IMR-90 (cell line): ENCODE results near the gene COL25A1. TPM values are rescaled to one million over a fixed set of nuclear protein-coding genes. Genes with fewer than 3 reads are reported as not detected.

Experiments used
- ATAC-seq: fragments of 200-7000 bp; cut with Tn5 transposase; 2 replicates; pipeline ENCODE4 v1.9.1; 2020; ENCODE audit warnings: low read depth, mild to moderate bottlenecking, moderate library complexity
- BruUV-seq: library from RNA; stranded (reverse); fragments of 400-500 nt; replicated peaks from 2 replicates; lab custom pipeline; 2021; lab: Mats Ljungman, UMichigan
- CTCF ChIA-PET: fragments of 300-600 bp; formaldehyde crosslinking; extraction: SDS; loops from one replicate; lab custom pipeline; 2021; ENCODE audit warnings: antibody characterized with exemption; lab: Yijun Ruan, JAX
- POLR2A ChIA-PET: fragments of 300-600 bp; sonication (Branson Sonifier 250); formaldehyde crosslinking; loops from one replicate; lab custom pipeline; 2022; ENCODE audit warnings: antibody characterized with exemption; ENCODE audit not compliant: unreplicated experiment; lab: Charles Lee
- DNase-seq: peaks from one replicate; pipeline ENCODE4 v3.0.0; 2013
- H2AFZ ChIP-seq: replicated peaks from 2 replicates; pipeline ENCODE3; 2013; ENCODE audit warnings: low read length, mild to moderate bottlenecking; ENCODE audit not compliant: poor library complexity
- H2AK5ac ChIP-seq: 2 replicates; pipeline ENCODE4 v1.6.1; 2013; ENCODE audit warnings: low read depth, low read length, inconsistent platforms
- H2AK9ac ChIP-seq: replicated peaks from 2 replicates; pipeline ENCODE3; 2013; ENCODE audit warnings: mild to moderate bottlenecking, low read depth, low read length, moderate library complexity; ENCODE audit not compliant: poor library complexity
- H2BK120ac ChIP-seq: 2 replicates; pipeline ENCODE4 v1.6.1; 2013; ENCODE audit warnings: low read depth, low read length, inconsistent platforms
- H2BK15ac ChIP-seq: 3 replicates; pipeline ENCODE4 v1.6.1; 2013; ENCODE audit warnings: low read depth, low read length, inconsistent platforms
- H2BK20ac ChIP-seq: 2 replicates; pipeline ENCODE4 v1.6.1; 2013; ENCODE audit warnings: low read depth, mild to moderate bottlenecking, inconsistent platforms, low read length, moderate library complexity
- H2BK5ac ChIP-seq: 2 replicates; pipeline ENCODE4 v1.6.1; 2013; ENCODE audit warnings: mild to moderate bottlenecking, low read depth, low read length, inconsistent platforms; ENCODE audit not compliant: poor library complexity, severe bottlenecking
- H3K14ac ChIP-seq: replicated peaks from 2 replicates; pipeline ENCODE4 v1.6.1; 2013; ENCODE audit warnings: low read depth, low read length, inconsistent platforms
- H3K18ac ChIP-seq: 2 replicates; pipeline ENCODE4 v1.6.1; 2013; ENCODE audit warnings: low read depth, low read length, control low read depth
- H3K23ac ChIP-seq: 2 replicates; pipeline ENCODE4 v1.6.1; 2013; ENCODE audit warnings: low read depth, low read length, inconsistent platforms
- H3K27ac ChIP-seq: 2 replicates; pipeline ENCODE4 v1.5.1; 2013; ENCODE audit warnings: mild to moderate bottlenecking, control low read depth, low read length; ENCODE audit not compliant: insufficient read depth
- H3K27me3 ChIP-seq: 2 replicates; pipeline ENCODE4 v1.6.1; 2013; ENCODE audit warnings: low read length; ENCODE audit not compliant: control insufficient read depth, insufficient read depth
- H3K36me3 ChIP-seq: 2 replicates; pipeline ENCODE4 v1.6.1; 2013; ENCODE audit warnings: low read length, mixed read lengths; ENCODE audit not compliant: control insufficient read depth, insufficient read depth
- H3K4ac ChIP-seq: 2 replicates; pipeline ENCODE4 v1.6.1; 2013; ENCODE audit warnings: low read depth, low read length, inconsistent platforms
- H3K4me1 ChIP-seq: 2 replicates; pipeline ENCODE4 v1.6.1; 2013; ENCODE audit warnings: low read length, mixed read lengths; ENCODE audit not compliant: control insufficient read depth, insufficient read depth
- H3K4me2 ChIP-seq: 2 replicates; pipeline ENCODE4 v1.6.1; 2013; ENCODE audit warnings: low read depth, mild to moderate bottlenecking, control low read depth, low read length, moderate library complexity
- H3K4me3 ChIP-seq: 2 replicates; pipeline ENCODE4 v1.5.1; 2013; ENCODE audit warnings: low read depth, mild to moderate bottlenecking, control low read depth, low read length, moderate library complexity; ENCODE audit not compliant: insufficient read depth
- H3K56ac ChIP-seq: 2 replicates; pipeline ENCODE4 v1.6.1; 2013; ENCODE audit warnings: low read length, inconsistent platforms; ENCODE audit not compliant: insufficient read depth; ENCODE audit errors: extremely low read depth
- H3K79me1 ChIP-seq, 2 experiments: 2 replicates each; pipeline ENCODE4 v1.6.1; 2013; ENCODE audit warnings: low read length in 2 of 2, inconsistent platforms in 1 of 2, low read depth in 1 of 2
- H3K9ac ChIP-seq: 2 replicates; pipeline ENCODE4 v1.6.1; 2013; ENCODE audit warnings: low read depth, low read length, control low read depth
- H3K9me1 ChIP-seq: 2 replicates; pipeline ENCODE4 v1.6.1; 2013; ENCODE audit warnings: low read length, inconsistent platforms; ENCODE audit not compliant: insufficient read depth
- H3K9me3 ChIP-seq: 2 replicates; pipeline ENCODE4 v1.6.1; 2013; ENCODE audit warnings: low read length; ENCODE audit not compliant: control insufficient read depth, insufficient read depth
- H4K20me1 ChIP-seq: 2 replicates; pipeline ENCODE4 v1.6.1; 2013; ENCODE audit warnings: low read length, inconsistent platforms; ENCODE audit not compliant: insufficient read depth
- H4K5ac ChIP-seq: 2 replicates; pipeline ENCODE4 v1.6.1; 2013; ENCODE audit warnings: mild to moderate bottlenecking, low read depth, low read length, control low read depth
- H4K8ac ChIP-seq, 2 experiments: 2 replicates each; pipeline ENCODE4 v1.6.1; 2013; ENCODE audit warnings: low read depth in 2 of 2, low read length in 2 of 2, control low read depth in 1 of 2, inconsistent platforms in 1 of 2
- H4K91ac ChIP-seq: 2 replicates; pipeline ENCODE4 v1.6.1; 2013; ENCODE audit warnings: low read depth, low read length, inconsistent platforms; ENCODE audit not compliant: insufficient read depth
- CEBPB ChIP-seq: IDR thresholded peaks from 2 replicates; pipeline ENCODE4 v1.6.1; 2012; ENCODE audit warnings: low read depth, low read length, improper control_type of control experiment
- WGBS, 2 experiments: methylation state at CpG; one replicate each; pipeline versions ENCODE4 v1.1.5 to v1.1.7; 2013; ENCODE audit warnings: missing lambda C conversion rate in 2 of 2; ENCODE audit not compliant: insufficient read length in 1 of 2; ENCODE audit errors: extremely low coverage in 2 of 2; 5-methylcytosine and 5-hydroxymethylcytosine counted together
- dilution Hi-C: fragments of 300-500 bp; cut with HindIII; formaldehyde crosslinking; loops from one replicate; pipeline ENCODE4 v1.14.3; 2018; ENCODE audit warnings: low sequenced_read_pairs; ENCODE audit not compliant: unreplicated experiment
- in situ Hi-C: fragments of 300-500 bp; cut with MboI; formaldehyde crosslinking; loops from 3 replicates; pipeline ENCODE4 v1.14.3; 2019; ENCODE audit warnings: low sequenced_read_pairs, inconsistent platforms, mixed read lengths
- intact Hi-C: fragments of 100-400 bp; cut with micrococcal nuclease; formaldehyde crosslinking; loops from 2 replicates; pipeline ENCODE4 v1.10.0; 2022
- polyA plus RNA-seq, 3 experiments: library from polyadenylated mRNA; depleted of rRNA; stranded (reverse); fragments of >200 nt; gene quantifications; 2 replicates each; pipeline ENCODE4 v1.2.3, GENCODE V29; 2012; ENCODE audit warnings: low replicate concordance in 1 of 3
- total RNA-seq: library from RNA; depleted of rRNA; stranded (reverse); fragments of >200 nt; gene quantifications from 2 replicates; pipeline ENCODE4 v1.2.3, GENCODE V29; 2012
- TF ChIP-seq, protein P1 (sequence below): conservative IDR thresholded peaks from 2 replicates; pipeline ENCODE4 v1.5.1; 2012; ENCODE audit warnings: mild to moderate bottlenecking, low read depth, low read length, improper control_type of control experiment

COL25A1 gene
- total and polyA plus RNA-seq, 2 of the 4 experiments (the other 2 are of a cell fraction): under 0.01 to 0.05 TPM

DNA sequence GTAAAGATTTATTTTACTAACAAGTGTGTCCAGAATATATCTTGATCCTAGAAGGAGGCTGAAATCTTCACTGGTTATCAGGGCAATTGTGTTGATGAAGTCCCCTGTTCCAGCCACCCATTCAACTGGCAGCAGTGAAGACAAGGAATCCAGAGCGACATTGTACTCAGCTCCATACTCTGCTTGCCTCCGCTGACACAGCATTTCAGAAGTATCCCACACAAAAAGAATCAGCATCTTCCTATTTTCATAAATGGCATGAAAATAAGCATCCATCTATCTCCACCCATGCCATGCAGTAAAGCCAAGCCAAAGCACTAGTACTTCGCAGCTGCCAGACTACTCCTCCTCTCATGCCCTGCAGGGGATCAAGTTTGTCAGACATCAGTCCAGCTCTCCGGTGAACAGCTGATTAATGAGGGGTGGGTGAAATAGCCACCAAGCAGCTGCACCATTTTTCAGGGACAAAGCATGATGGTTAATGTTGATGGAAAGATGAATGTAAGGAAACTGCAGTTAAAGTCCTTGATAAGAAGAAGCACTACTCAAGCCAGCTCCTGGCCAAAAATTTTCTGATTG, 54.0 kb downstream of the COL25A1 start:
- ATAC-seq (no peak), DNase-seq (no peak)
- Histone ChIP-seq H3K56ac (no peak overlapping the region), H3K18ac (no peak overlapping the region), H2AFZ (no peak overlapping the region), H3K27ac (no peak overlapping the region), H3K4ac (no peak overlapping the region), H4K8ac (no peak overlapping the region), H4K5ac (no peak overlapping the region), H3K27me3 (no peaks in the 10 kb centered on the region), H3K9me3 (no peaks in the 10 kb centered on the region), H3K23ac (no peak overlapping the region), H3K9ac (no peak overlapping the region), H4K91ac (no peak overlapping the region), H3K4me1 (no peaks in the 10 kb centered on the region), H4K20me1 (no peaks in the 10 kb centered on the region), H2BK120ac (no peak overlapping the region), H2BK5ac (no peak overlapping the region), H3K4me2 (no peak overlapping the region), H3K14ac (no peak overlapping the region), H2BK20ac (no peak overlapping the region), H2AK9ac (no peak overlapping the region), H2BK15ac (no peak overlapping the region), H3K4me3 (no peak overlapping the region), H3K79me1 (no peaks in the 10 kb centered on the region), H3K36me3 (no peaks in the 10 kb centered on the region), H2AK5ac (no peak overlapping the region), H3K9me1 (no peaks in the 10 kb centered on the region)
- WGBS, 2 experiments: no CpG with 5 or more reads among the region's 4 CpGs
- in situ Hi-C loops: no loop called here
- ChIA-PET POLR2A (no interaction called here), CTCF (no interaction called here)
- no peak for TF ChIP-seq CEBPB
- TF ChIP-seq, protein P1, sequence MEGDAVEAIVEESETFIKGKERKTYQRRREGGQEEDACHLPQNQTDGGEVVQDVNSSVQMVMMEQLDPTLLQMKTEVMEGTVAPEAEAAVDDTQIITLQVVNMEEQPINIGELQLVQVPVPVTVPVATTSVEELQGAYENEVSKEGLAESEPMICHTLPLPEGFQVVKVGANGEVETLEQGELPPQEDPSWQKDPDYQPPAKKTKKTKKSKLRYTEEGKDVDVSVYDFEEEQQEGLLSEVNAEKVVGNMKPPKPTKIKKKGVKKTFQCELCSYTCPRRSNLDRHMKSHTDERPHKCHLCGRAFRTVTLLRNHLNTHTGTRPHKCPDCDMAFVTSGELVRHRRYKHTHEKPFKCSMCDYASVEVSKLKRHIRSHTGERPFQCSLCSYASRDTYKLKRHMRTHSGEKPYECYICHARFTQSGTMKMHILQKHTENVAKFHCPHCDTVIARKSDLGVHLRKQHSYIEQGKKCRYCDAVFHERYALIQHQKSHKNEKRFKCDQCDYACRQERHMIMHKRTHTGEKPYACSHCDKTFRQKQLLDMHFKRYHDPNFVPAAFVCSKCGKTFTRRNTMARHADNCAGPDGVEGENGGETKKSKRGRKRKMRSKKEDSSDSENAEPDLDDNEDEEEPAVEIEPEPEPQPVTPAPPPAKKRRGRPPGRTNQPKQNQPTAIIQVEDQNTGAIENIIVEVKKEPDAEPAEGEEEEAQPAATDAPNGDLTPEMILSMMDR: no peak
- intact Hi-C loops: no loop called here
- dilution Hi-C loops: no loop called here
- BruUV-seq: no TSS peak
